HepG2 (cell line): ENCODE measurements around the gene MXRA8. TPM values are rescaled to one million over a fixed set of nuclear protein-coding genes. Genes with fewer than 3 reads are reported as not detected.

Experiments used
- DNMT1 ChIP-seq: sonication (generic); formaldehyde crosslinking; IDR thresholded peaks from 2 replicates; pipeline ENCODE4 v1.5.1; 2020; ENCODE audit warnings: mild to moderate bottlenecking, missing genetic modification reagents
- ELF1 ChIP-seq: sonication (generic); formaldehyde crosslinking; IDR thresholded peaks from 2 replicates; pipeline ENCODE4 v1.4.0; 2020; ENCODE audit warnings: missing genetic modification reagents
- GABPA ChIP-seq, 2 experiments: IDR thresholded peaks; 2 replicates each; pipeline ENCODE4 v1.6.1; 2011 to 2016; ENCODE audit warnings: low read depth in 2 of 2, low read length in 1 of 2, missing biosample characterization in 1 of 2, missing genetic modification characterization in 1 of 2
- GATAD1 ChIP-seq: IDR thresholded peaks from 2 replicates; pipeline ENCODE4 v1.6.1; 2016; ENCODE audit warnings: missing genetic modification reagents, missing compliant biosample characterization
- MATR3 ChIP-seq: sonication (generic); formaldehyde crosslinking; IDR thresholded peaks from 2 replicates; pipeline ENCODE4 v1.4.0; 2020; ENCODE audit warnings: missing genetic modification reagents
- MIER3 ChIP-seq: IDR thresholded peaks from 2 replicates; pipeline ENCODE4 v1.6.1; 2016; ENCODE audit warnings: missing compliant biosample characterization, borderline replicate concordance
- NR2F2 ChIP-seq: IDR thresholded peaks from 2 replicates; pipeline ENCODE4 v1.6.1; 2012; ENCODE audit warnings: low read depth, inconsistent platforms, borderline replicate concordance
- SALL1 ChIP-seq: sonication (generic); formaldehyde crosslinking; IDR thresholded peaks from 2 replicates; pipeline ENCODE4 v1.8.0; 2022; ENCODE audit warnings: mild to moderate bottlenecking, missing genetic modification reagents
- XRCC5 ChIP-seq: fragments of 200-400 bp; formaldehyde crosslinking; optimal IDR thresholded peaks from 2 replicates; pipeline ENCODE3; 2017; ENCODE audit warnings: mild to moderate bottlenecking, low read length
- ZIK1 ChIP-seq: sonication (generic); formaldehyde crosslinking; IDR thresholded peaks from 2 replicates; pipeline ENCODE4 v1.5.0; 2020; ENCODE audit warnings: mild to moderate bottlenecking, low read depth, missing genetic modification reagents, borderline replicate concordance
- ZSCAN25 ChIP-seq: sonication (generic); formaldehyde crosslinking; IDR thresholded peaks from 2 replicates; pipeline ENCODE4 v1.8.0; 2022; ENCODE audit warnings: mild to moderate bottlenecking, missing genetic modification reagents
- polyA plus RNA-seq, 8 experiments: library from polyadenylated mRNA; depleted of rRNA in 3 of 8; stranded (reverse) in 7 of 8; unstranded in 1 of 8; fragments of >200 nt; fragmentation: Illumina TruSeq in 4 of 8; extraction: Trizol in 4 of 8; gene quantifications; 2 replicates each; pipeline versions ENCODE4 v1.2.1 to v1.2.3, GENCODE V29; 2011 to 2016; ENCODE audit warnings: low read depth in 4 of 8, missing spikeins in 1 of 8, mixed read lengths in 1 of 8; ENCODE audit not compliant: insufficient read depth in 1 of 8
- total RNA-seq, 5 experiments: library from RNA; depleted of rRNA; stranded (reverse); fragments of >200 nt; fragmentation: Illumina TruSeq; extraction: Trizol; gene quantifications; 2 replicates each; pipeline ENCODE4 v1.2.3, GENCODE V29; 2016; ENCODE audit warnings: low read depth in 1 of 5
- TF ChIP-seq, protein P1 (sequence below): sonication (generic); formaldehyde crosslinking; conservative IDR thresholded peaks from 2 replicates; pipeline ENCODE4 v1.8.1; 2023; ENCODE audit warnings: missing genetic modification reagents
- TF ChIP-seq, protein P2 (sequence below): IDR thresholded peaks from 2 replicates; pipeline ENCODE4 v1.6.1; 2012; ENCODE audit warnings: inconsistent platforms
- TF ChIP-seq, protein P3 (sequence below): sonication (generic); formaldehyde crosslinking; IDR thresholded peaks from 2 replicates; pipeline ENCODE4 v1.4.0; 2020; ENCODE audit warnings: missing genetic modification reagents
- TF ChIP-seq, protein P4 (sequence below): sonication (generic); formaldehyde crosslinking; IDR thresholded peaks from 2 replicates; pipeline ENCODE4 v1.4.0; 2020; ENCODE audit warnings: mild to moderate bottlenecking, missing genetic modification reagents
- TF ChIP-seq, protein P5 (sequence below): sonication (generic); formaldehyde crosslinking; IDR thresholded peaks from 2 replicates; pipeline ENCODE4 v1.4.0; 2020; ENCODE audit warnings: missing genetic modification reagents
- TF ChIP-seq, protein P6 (sequence below): sonication (generic); formaldehyde crosslinking; conservative IDR thresholded peaks from 2 replicates; pipeline ENCODE4 v1.4.0; 2020; ENCODE audit warnings: missing genetic modification reagents

The MXRA8 gene
- total and polyA plus RNA-seq, 2 of the 13 experiments (the other 11 are each of a cell fraction or from before 2014, with no cell fraction given), result 19.8 to 44.8 TPM

DNA sequence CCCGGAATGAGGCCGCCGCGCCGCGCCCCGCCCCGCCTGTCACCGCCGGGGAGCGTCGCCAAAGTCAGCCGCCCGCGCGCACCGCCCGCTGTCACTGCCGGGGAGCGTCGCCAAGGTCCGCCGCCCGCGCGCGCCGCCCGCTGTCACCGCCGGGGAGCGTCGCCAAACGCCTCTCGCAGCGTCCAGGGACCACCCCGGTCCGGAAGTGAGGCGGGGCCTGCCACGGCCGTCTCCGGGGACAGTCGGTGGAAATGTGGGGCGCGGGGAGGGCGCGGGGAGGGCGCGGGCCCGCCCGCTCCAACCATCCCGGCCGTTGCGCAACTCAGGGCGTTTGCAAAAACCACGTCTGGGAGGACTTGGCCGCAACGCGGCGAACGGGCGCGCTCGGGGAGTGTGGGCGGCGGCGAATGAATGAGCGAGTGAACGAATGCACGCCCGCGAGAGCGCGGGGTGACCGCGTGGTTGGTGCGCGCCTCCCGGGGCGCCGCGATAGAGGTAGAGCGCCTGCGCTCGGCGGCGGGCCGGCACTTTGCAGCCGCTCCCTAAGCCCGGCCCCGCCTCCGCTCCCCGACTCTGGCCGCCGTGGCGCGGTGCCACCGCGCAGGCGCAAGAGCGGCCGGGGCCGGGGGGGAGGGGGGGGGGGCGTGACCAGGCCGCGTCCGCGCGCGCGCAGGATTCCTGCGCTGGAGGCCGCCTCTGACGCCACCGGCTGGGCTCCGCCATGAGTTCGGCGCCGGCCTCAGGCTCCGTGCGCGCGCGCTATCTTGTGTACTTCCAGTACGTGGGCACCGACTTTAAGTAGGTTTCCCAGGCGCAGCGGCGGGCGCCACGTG is 50.2 kb downstream of the MXRA8 start, which contains the start of the genes ACAP3 and PUSL1 (continued):
- TF ChIP-seq NR2F2 (peak; percentile 44; the same call in 1 of the 2 replicates), XRCC5 (peak; percentile 69), DNMT1 (no peak), ELF1 (CRISPR knock-in tag) (peak; percentile 75), ZIK1 (CRISPR knock-in tag) (peak; percentile 57), GABPA (IDR thresholded peaks at IDR 0.05; ENCODE audit: low read depth, low read length) (no peak), GABPA (CRISPR knock-in tag; IDR thresholded peaks at IDR 0.05; ENCODE audit: low read depth) (peak; percentile 55), GATAD1 (CRISPR knock-in tag) (peak; percentile 54), MIER3 (CRISPR knock-in tag) (no peak), MATR3 (CRISPR knock-in tag) (no peak), ZSCAN25 (CRISPR knock-in tag) (no peak; the same call in 1 of the 2 replicates), SALL1 (peak; percentile 53)
- TF ChIP-seq, protein P1, sequence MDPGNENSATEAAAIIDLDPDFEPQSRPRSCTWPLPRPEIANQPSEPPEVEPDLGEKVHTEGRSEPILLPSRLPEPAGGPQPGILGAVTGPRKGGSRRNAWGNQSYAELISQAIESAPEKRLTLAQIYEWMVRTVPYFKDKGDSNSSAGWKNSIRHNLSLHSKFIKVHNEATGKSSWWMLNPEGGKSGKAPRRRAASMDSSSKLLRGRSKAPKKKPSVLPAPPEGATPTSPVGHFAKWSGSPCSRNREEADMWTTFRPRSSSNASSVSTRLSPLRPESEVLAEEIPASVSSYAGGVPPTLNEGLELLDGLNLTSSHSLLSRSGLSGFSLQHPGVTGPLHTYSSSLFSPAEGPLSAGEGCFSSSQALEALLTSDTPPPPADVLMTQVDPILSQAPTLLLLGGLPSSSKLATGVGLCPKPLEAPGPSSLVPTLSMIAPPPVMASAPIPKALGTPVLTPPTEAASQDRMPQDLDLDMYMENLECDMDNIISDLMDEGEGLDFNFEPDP (CRISPR knock-in tag), result no peak
- TF ChIP-seq, protein P2, sequence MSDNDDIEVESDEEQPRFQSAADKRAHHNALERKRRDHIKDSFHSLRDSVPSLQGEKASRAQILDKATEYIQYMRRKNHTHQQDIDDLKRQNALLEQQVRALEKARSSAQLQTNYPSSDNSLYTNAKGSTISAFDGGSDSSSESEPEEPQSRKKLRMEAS, result peak; percentile 95
- TF ChIP-seq, protein P3, sequence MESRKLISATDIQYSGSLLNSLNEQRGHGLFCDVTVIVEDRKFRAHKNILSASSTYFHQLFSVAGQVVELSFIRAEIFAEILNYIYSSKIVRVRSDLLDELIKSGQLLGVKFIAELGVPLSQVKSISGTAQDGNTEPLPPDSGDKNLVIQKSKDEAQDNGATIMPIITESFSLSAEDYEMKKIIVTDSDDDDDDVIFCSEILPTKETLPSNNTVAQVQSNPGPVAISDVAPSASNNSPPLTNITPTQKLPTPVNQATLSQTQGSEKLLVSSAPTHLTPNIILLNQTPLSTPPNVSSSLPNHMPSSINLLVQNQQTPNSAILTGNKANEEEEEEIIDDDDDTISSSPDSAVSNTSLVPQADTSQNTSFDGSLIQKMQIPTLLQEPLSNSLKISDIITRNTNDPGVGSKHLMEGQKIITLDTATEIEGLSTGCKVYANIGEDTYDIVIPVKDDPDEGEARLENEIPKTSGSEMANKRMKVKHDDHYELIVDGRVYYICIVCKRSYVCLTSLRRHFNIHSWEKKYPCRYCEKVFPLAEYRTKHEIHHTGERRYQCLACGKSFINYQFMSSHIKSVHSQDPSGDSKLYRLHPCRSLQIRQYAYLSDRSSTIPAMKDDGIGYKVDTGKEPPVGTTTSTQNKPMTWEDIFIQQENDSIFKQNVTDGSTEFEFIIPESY (CRISPR knock-in tag), result no peak
- TF ChIP-seq, protein P4, sequence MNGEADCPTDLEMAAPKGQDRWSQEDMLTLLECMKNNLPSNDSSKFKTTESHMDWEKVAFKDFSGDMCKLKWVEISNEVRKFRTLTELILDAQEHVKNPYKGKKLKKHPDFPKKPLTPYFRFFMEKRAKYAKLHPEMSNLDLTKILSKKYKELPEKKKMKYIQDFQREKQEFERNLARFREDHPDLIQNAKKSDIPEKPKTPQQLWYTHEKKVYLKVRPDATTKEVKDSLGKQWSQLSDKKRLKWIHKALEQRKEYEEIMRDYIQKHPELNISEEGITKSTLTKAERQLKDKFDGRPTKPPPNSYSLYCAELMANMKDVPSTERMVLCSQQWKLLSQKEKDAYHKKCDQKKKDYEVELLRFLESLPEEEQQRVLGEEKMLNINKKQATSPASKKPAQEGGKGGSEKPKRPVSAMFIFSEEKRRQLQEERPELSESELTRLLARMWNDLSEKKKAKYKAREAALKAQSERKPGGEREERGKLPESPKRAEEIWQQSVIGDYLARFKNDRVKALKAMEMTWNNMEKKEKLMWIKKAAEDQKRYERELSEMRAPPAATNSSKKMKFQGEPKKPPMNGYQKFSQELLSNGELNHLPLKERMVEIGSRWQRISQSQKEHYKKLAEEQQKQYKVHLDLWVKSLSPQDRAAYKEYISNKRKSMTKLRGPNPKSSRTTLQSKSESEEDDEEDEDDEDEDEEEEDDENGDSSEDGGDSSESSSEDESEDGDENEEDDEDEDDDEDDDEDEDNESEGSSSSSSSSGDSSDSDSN (CRISPR knock-in tag), result peak; percentile 32
- TF ChIP-seq, protein P5, sequence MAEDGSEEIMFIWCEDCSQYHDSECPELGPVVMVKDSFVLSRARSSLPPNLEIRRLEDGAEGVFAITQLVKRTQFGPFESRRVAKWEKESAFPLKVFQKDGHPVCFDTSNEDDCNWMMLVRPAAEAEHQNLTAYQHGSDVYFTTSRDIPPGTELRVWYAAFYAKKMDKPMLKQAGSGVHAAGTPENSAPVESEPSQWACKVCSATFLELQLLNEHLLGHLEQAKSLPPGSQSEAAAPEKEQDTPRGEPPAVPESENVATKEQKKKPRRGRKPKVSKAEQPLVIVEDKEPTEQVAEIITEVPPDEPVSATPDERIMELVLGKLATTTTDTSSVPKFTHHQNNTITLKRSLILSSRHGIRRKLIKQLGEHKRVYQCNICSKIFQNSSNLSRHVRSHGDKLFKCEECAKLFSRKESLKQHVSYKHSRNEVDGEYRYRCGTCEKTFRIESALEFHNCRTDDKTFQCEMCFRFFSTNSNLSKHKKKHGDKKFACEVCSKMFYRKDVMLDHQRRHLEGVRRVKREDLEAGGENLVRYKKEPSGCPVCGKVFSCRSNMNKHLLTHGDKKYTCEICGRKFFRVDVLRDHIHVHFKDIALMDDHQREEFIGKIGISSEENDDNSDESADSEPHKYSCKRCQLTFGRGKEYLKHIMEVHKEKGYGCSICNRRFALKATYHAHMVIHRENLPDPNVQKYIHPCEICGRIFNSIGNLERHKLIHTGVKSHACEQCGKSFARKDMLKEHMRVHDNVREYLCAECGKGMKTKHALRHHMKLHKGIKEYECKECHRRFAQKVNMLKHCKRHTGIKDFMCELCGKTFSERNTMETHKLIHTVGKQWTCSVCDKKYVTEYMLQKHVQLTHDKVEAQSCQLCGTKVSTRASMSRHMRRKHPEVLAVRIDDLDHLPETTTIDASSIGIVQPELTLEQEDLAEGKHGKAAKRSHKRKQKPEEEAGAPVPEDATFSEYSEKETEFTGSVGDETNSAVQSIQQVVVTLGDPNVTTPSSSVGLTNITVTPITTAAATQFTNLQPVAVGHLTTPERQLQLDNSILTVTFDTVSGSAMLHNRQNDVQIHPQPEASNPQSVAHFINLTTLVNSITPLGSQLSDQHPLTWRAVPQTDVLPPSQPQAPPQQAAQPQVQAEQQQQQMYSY, result peak; percentile 33; the same call in 1 of the 2 replicates
- TF ChIP-seq, protein P6, sequence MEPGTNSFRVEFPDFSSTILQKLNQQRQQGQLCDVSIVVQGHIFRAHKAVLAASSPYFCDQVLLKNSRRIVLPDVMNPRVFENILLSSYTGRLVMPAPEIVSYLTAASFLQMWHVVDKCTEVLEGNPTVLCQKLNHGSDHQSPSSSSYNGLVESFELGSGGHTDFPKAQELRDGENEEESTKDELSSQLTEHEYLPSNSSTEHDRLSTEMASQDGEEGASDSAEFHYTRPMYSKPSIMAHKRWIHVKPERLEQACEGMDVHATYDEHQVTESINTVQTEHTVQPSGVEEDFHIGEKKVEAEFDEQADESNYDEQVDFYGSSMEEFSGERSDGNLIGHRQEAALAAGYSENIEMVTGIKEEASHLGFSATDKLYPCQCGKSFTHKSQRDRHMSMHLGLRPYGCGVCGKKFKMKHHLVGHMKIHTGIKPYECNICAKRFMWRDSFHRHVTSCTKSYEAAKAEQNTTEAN (CRISPR knock-in tag), result 0 out of 2 replicates have a peak, but pooled peaks have one; percentile 43
